ENCODE measurements around the gene ANGPT4.
A peak's percentile ranks its signal among the peaks of the same experiment; 100 is the strongest.
"Not testable (repeated sequence)": the region's sequence is repeated elsewhere in the genome, so short reads cannot be mapped to it uniquely, and the experiment has no call there.

Gene ANGPT4

DNA sequence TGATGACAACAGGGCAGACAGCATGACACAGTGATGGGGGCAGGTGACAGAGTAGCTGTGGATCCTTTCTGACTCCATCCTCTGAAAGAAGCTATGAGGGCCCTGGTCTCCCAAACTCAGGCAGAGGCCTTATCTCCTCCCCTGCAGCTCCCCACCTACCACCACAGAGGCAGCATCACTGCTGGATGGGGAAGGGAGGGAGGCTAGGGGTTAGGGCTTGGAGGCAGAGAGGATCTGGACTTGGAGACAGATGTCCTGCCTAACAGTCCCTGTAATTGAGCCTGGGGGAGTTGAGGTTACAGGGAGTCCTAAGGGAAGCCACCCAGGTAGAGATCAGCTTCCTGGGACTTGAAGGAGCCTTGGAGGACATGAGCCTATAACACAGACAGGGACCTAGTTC, 44.7 kb downstream of the ANGPT4 start:
- no peak for DNase-seq

DNA sequence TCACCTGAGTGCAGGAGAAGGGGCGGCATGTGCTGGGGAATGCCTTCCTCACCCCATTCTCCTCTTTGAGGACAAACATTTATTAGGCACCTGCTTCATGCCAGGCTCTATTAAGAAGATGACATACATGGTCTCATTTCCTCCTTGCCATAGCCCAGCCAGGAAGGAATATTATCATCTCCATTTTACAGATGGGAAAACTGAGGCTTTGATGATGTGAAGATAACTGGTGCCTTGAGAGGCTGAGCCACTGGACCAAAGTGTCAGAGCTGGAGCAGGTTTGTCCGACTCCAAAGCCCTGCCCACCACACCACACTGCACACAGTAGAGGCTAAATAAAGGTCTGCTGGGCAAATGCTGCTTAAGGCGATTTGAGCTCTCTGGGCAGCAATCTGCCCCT, 45.4 kb downstream of the ANGPT4 start:
- no peak for DNase-seq

DNA sequence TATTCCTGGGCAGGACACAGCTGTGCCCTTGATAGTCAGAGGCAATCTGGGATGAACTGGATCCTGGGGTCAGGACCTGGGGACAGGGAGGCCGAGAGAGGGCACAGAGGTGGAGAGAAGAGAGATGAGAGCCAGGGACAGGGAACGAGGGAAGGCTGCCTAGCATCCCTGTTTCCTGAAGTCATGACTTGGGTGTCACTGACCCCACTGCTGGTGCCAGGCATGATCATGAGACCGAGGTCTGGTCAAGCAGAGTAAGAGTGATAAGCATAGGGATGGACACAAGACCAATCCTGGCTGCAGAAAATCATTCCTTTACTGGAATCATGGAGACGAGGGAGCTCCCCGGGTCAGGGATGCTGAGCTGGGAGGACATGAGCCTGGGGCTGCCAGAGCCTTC, 46.5 kb downstream of the ANGPT4 start:
- no peak for DNase-seq

DNA sequence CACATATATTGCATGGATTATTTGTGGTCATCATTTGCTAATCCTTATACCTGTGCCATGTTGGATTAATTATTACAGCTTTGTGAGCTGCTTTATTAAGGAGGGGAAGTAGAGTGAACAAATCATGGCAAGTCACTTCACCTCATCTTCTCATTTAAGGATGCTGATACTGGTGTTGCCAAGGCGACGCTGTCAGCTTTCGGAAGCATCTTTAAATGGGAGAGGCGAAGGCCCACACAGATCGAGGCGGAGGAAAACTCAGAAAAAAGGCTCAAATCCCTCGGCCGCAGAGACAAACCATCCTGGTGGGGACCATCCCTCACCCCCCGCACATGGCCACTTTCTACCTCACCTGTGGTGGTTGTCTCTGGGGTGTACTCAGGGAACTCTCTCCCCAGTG, 47.9 kb downstream of the ANGPT4 start:
- DNase-seq: no peak

- no peak for DNase-seq
Measured at GRCh38 chr20:865440-865839, 50.7 kb downstream of the ANGPT4 start.

- no peak for DNase-seq
Measured at GRCh38 chr20:860891-861290, 55.2 kb downstream of the ANGPT4 start.

- no peak for DNase-seq
Measured at GRCh38 chr20:859751-860231, 56.3 kb downstream of the ANGPT4 start.

GRCh38 chr20:858011-858410, 58.1 kb downstream of the ANGPT4 start:
- no peak for DNase-seq

DNA sequence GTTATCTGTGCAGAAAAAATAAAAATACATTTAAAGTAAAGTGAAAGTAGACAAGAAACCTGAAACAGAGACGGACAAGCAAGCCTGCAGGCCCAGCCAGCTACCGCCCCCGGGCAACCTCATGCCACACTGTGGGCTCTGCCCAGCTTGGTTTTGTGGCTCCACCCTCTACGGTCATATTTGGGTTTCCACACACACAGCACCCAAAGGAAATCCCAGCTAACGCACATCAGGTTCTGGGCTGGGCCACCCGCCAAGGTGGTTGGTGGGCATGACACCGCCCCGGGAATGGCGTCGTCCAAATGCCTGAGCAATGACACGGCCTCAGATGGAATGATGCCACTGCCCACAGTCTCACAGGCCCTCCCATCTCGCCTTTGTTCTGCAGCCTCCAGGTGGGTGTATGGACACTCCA, 59.8 kb downstream of the ANGPT4 start:
- peak; percentile 61 for DNase-seq

- no peak for DNase-seq
Measured at GRCh38 chr20:855466-856360, 60.4 kb downstream of the ANGPT4 start.

- no peak for DNase-seq
Measured at GRCh38 chr20:854601-855000, 61.5 kb downstream of the ANGPT4 start.

GRCh38 chr20:853406-853996, 62.6 kb downstream of the ANGPT4 start:
- DNase-seq: no peak

- DNase-seq: not testable (repeated sequence)
Measured at GRCh38 chr20:848731-849130, 67.4 kb downstream of the ANGPT4 start.

- DNase-seq: no peak
Measured at GRCh38 chr20:848193-848592, 67.9 kb downstream of the ANGPT4 start.

DNA sequence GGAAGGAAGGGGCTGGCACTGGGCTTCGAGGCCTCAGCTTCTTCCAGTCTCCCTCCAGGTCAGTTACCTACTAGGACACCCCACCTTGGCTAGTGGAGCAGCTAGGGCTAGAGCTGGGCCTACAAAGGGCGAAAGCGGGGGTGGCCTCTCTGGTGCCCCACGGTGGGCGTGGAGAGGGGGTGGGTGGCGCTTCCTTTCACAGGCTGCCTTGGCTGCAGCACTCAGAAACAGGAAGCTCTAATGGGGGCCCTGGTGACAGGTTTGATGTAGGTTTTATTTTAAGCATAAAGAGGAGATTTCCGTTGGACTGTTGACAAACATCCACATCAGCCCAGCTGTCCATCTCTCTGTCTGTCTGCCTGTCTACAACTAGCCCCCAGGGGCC, 69.2 kb downstream of the ANGPT4 start:
- no peak for DNase-seq

DNA sequence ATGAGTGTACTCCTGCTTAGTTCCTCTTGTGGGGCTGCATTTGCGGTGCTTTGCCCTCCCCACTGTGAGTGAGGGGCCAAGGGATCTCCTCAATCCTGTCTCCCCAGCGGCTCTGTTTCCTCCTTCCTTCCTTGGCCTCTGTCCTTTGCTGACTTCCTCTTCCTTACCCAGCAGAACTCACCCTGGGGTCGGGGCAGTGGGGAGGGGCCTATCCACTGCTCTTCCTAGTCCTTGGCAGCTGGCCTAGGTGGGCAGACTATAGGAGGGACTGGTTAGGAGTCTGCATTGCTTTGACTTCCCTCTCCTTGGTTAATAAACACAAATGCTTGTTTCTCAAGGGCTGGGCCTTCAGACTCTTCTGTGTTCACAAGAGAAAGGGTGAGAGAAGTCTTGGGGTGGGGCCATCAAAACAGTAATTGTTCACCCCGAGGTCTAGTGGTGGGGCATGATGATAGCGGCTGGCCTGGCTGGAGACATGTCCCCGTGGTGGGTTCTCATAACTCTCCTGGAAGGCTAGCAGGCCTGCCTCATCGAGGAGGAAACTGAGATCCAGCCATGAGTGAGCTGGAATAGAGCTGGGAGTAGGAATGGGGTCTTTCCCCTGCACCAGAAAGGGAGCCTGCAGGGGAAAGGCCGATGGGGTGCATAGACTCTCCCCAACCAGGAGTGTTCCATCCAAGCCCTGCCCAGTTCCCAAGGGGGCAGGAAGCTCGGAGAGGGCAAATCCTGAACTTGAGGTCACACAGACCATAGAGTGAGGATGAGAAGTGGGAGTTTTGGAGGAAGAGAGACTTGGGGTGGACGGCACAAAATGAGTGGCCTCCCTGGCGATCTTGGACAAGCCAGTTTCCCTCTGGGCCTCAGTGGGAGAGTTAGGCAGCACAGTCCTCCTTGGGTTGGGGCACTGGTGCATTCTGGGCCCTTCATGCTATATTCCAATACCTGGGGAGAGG, 69.9 kb downstream of the ANGPT4 start:
- DNase-seq: no peak

GRCh38 chr20:845226-845868, 70.8 kb downstream of the ANGPT4 start:
- no peak for DNase-seq

DNA sequence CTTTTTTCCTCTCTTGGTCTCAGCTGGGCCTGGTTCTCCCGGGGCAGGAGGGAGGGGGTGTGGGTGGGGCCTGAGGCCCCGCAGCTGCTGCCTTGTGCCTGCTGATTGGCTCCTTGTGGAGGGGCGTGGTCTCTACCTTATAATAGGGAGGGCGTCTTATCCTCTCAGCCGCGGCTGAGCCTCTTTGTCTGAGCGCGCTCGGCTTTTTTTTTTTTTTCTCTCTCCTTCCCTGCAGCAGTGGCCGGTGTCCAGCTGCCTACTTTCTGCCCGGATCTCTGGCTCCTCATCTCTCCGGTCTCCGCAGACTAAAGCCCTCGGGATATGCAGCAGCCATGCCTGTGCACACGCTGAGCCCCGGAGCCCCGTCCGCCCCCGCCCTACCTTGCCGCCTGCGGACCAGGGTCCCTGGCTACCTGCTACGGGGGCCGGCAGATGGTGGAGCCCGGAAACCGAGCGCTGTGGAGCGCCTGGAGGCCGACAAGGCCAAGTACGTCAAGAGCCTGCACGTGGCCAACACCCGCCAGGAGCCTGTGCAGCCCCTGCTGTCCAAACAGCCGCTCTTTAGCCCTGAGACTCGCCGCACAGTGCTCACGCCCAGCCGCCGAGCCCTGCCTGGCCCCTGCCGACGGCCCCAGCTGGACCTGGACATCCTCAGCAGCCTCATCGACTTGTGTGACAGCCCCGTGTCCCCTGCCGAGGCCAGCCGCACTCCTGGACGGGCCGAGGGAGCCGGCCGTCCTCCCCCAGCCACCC, 71.5 kb downstream of the ANGPT4 start:
- DNase-seq: peak; percentile 87

- DNase-seq: no peak
Measured at GRCh38 chr20:843912-844311, 72.2 kb downstream of the ANGPT4 start.

GRCh38 chr20:842547-842940, 73.6 kb downstream of the ANGPT4 start:
- no peak for DNase-seq

DNA sequence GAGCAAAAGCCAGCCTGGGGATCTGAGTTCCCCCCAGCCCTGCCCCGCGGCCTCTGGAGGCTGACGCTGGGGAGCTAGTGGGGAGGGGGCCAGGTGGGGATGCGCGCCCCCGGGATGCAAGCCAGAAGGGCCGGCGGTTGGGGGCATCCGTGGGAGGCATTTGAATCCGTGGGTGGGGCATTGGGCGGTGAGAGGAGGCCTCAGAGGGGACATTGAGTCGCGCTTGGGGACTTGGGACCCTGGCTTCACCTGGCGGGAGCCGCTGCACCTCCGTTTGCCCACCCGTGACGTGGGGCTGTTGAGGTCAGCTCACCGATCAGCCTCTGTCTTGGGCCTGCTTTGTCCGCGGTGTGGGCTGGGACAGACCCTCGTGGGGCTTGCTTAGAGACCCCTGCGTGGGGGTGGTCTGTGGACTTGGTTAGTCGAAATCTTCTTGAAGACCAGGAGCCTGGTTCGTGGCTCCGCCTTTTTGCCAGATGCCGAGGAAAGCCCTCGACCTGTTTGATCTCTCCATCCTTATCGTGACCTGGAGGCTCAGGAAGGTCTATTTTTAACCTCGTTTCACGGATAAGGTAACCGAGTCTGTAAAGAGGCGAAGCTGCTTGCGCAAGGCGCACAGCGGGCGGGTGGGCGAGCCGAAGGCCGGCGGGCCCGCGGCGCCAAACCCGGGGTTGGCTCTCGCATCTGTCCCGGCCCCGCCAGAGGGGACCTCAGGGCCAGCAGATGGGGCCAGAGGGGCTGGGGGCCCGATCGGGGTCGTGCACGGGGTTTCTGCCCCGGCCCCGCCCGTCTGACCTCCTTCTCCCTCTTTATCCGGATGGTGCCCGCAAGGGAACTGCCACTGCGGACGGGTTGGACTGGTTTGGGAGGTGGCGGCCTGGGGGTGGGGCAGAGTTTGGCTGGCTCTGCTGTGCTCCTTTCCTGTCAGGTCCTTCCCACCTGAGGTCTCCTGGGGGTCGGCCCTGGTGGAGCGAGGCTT, 74.3 kb downstream of the ANGPT4 start:
- no peak for DNase-seq
